ENCODE measurements around the gene ATP6V0E2. TPM values are rescaled to one million over a fixed set of nuclear protein-coding genes. Genes with fewer than 3 reads are reported as not detected.

ATP6V0E2 gene
- total RNA-seq, 6 experiments from 2014 or later = 33.8 to 95.1 (median 70.9) TPM

- no peak for ATAC-seq
- peak in 1 of 3 donors; percentile 26 for DNase-seq
- Histone ChIP-seq H3K27me3 (no peaks in the 10 kb centered on the region), H3K9me3 (no peaks in the 10 kb centered on the region), H3K4me1 (no peaks in the 10 kb centered on the region), H3K36me3 (peaks cover 0 to 9% (median 2%) of the 10 kb centered on the region in 4 donors), H3K27ac (no peak overlapping the region), H3K4me3 (no peak overlapping the region)
- no CpG with 5 or more reads among the region's 8 CpGs for WGBS (ENCODE audit: insufficient coverage, low coverage, low lambda C conversion rate, missing lambda C conversion rate)
- intact Hi-C loops (cut with DNase I) = no loop called here
- TF ChIP-seq POLR2A (IDR thresholded peaks at IDR 0.05) (no peak), CTCF (IDR thresholded peaks at IDR 0.05) (no peak)
Observed at GRCh38 chr7:149864023-149864422, 9.7 kb upstream of the ATP6V0E2 start.

GRCh38 chr7:149864751-149865150 is 9.0 kb upstream of the ATP6V0E2 start:
- H3K9me3 ChIP-seq = no peaks in the 10 kb centered on the region
- peaks cover 0 to 9% (median 1%) of the 10 kb centered on the region in 4 donors for H3K36me3 ChIP-seq
- no peak overlapping the region for H3K4me3 ChIP-seq
- peak in 1 of 3 donors; percentile 31 for DNase-seq
- intact Hi-C loops (cut with DNase I) = no loop called here
- no CpG with 5 or more reads among the region's 12 CpGs for WGBS (ENCODE audit: insufficient coverage, low coverage, low lambda C conversion rate, missing lambda C conversion rate)
- H3K27me3 ChIP-seq = no peaks in the 10 kb centered on the region
- no peaks in the 10 kb centered on the region for H3K4me1 ChIP-seq
- no peak overlapping the region for H3K27ac ChIP-seq
- TF ChIP-seq CTCF (IDR thresholded peaks at IDR 0.05) (no peak), POLR2A (IDR thresholded peaks at IDR 0.05) (no peak)
- ATAC-seq = no peak

GRCh38 chr7:149865437-149865836 is 8.3 kb upstream of the ATP6V0E2 start:
- H3K27ac ChIP-seq = no peak overlapping the region
- H3K27me3 ChIP-seq = no peaks in the 10 kb centered on the region
- TF ChIP-seq POLR2A (IDR thresholded peaks at IDR 0.05) = no peak
- TF ChIP-seq CTCF (IDR thresholded peaks at IDR 0.05) = no peak
- peak in 1 of 3 donors; percentile 28 for DNase-seq
- H3K4me1 ChIP-seq = no peaks in the 10 kb centered on the region
- H3K36me3 ChIP-seq = peaks cover 0 to 6% (median 0%) of the 10 kb centered on the region in 4 donors
- H3K9me3 ChIP-seq = no peaks in the 10 kb centered on the region
- ATAC-seq = peak; percentile 33 to 48 (median 44)
- no peak overlapping the region for H3K4me3 ChIP-seq
- WGBS (ENCODE audit: insufficient coverage, low coverage, low lambda C conversion rate, missing lambda C conversion rate) = 58% methylated on average over 2 of the region's 7 CpGs
- intact Hi-C loops (cut with DNase I) = no loop called here

DNA sequence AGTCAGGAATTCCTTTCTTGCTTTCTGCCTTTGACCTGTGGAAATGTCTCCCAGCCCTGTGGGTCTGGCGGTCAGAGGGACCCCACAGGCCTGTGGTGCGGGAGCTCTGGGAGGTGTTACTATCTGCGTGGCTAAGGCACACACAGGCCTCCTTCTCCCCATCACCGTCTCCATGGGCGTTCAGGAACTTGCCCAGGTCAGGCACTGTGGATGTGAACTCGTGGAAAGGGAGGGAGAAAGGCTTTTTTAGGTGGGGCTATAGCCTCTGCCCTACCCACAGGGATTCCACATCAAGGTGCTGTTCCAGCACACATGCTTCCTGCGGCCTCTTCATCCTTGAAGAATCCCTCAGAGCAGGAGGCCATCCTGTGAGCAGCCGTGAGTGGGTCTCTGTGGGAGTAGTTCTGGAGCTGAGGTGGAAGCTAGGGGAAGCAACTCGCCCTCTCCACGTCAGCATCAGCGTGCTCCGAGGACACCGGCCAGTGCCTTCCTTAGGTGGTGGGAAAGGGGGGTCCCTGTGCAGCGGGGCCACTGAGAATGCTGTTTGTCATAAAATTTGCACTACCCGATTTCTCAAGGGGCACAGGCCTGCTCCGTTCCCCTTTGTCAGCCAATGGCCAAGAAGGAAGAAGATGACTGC is 7.5 kb upstream of the ATP6V0E2 start:
- no peak overlapping the region for H3K4me3 ChIP-seq
- H3K27ac ChIP-seq = no peak overlapping the region
- ATAC-seq (no peak), DNase-seq (peak in 1 of 3 donors; percentile 37)
- 88% methylated on average over 5 of the region's 16 CpGs for WGBS (ENCODE audit: insufficient coverage, low coverage, low lambda C conversion rate, missing lambda C conversion rate)
- no peaks in the 10 kb centered on the region for H3K9me3 ChIP-seq
- no peak for TF ChIP-seq CTCF (IDR thresholded peaks at IDR 0.05)
- TF ChIP-seq POLR2A (IDR thresholded peaks at IDR 0.05) = no peak
- no peaks in the 10 kb centered on the region for H3K27me3 ChIP-seq
- H3K4me1 ChIP-seq = no peaks in the 10 kb centered on the region
- intact Hi-C loops (cut with DNase I) = no loop called here
- H3K36me3 ChIP-seq = peaks cover 0 to 6% (median 0%) of the 10 kb centered on the region in 4 donors

All from right lobe of liver (tissue), 6 donors.